ENCODE results near the gene FER.

- TF ChIP-seq, protein P1, sequence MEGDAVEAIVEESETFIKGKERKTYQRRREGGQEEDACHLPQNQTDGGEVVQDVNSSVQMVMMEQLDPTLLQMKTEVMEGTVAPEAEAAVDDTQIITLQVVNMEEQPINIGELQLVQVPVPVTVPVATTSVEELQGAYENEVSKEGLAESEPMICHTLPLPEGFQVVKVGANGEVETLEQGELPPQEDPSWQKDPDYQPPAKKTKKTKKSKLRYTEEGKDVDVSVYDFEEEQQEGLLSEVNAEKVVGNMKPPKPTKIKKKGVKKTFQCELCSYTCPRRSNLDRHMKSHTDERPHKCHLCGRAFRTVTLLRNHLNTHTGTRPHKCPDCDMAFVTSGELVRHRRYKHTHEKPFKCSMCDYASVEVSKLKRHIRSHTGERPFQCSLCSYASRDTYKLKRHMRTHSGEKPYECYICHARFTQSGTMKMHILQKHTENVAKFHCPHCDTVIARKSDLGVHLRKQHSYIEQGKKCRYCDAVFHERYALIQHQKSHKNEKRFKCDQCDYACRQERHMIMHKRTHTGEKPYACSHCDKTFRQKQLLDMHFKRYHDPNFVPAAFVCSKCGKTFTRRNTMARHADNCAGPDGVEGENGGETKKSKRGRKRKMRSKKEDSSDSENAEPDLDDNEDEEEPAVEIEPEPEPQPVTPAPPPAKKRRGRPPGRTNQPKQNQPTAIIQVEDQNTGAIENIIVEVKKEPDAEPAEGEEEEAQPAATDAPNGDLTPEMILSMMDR (IDR thresholded peaks at IDR 0.05) = no peak
- TF ChIP-seq POLR2AphosphoS5 (IDR thresholded peaks at IDR 0.05; ENCODE audit: insufficient read depth in 1 of 2, low read depth in 1 of 2) (no peak), POLR2A (IDR thresholded peaks at IDR 0.05) (no peak)
These were observed 110.2 kb downstream of the FER start for GRCh38 chr5:108857905-108858304.
